Measurements from ENCODE around the gene MPP4. TPM values are rescaled to one million over a fixed set of nuclear protein-coding genes. Genes with fewer than 3 reads are reported as not detected.

MPP4 gene
- total and polyA plus RNA-seq, 7 donors, result 0.06 to 0.34 (median 0.17) TPM; not detected in 2

DNA sequence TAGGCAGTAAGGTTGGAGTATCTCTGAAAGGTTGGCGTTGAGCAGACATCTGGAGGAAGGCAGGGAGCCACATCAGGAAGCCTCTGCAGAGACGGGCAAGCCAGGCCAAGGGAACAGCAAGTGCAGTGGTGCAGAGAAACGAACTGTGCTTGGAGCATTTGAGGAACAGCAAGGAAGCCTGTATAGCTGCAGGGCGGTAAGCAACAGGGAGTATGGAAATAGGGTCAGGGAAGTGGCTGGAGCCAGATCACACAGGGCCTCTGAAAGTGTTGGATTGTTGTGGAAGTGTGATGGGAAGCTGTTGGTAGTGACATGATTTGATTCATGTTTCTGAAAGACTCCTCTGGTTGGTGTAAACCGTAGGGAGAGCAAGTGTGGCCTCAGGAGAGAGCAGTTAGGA, 41.7 kb downstream of the MPP4 start:
- WGBS, 3 donors, result 74 to 78% (median 76%) methylated on average over 5 of the region's 5 CpGs
- DNase-seq, result no peak
- Histone ChIP-seq H3K4me3 (no peak overlapping the region), H3K4me1 (no peaks in the 10 kb centered on the region), H3K27ac (no peak overlapping the region), H3K27me3 (ENCODE audit: insufficient read depth in 3 of 3, low read length in 2 of 3) (no peaks in the 10 kb centered on the region), H3K9me3 (no peaks in the 10 kb centered on the region), H3K36me3 (ENCODE audit: insufficient read depth in 1 of 2, low read depth in 1 of 2) (no peaks in the 10 kb centered on the region)
- intact Hi-C loops (cut with DNase I), result no loop called here
- TF ChIP-seq, protein P1, sequence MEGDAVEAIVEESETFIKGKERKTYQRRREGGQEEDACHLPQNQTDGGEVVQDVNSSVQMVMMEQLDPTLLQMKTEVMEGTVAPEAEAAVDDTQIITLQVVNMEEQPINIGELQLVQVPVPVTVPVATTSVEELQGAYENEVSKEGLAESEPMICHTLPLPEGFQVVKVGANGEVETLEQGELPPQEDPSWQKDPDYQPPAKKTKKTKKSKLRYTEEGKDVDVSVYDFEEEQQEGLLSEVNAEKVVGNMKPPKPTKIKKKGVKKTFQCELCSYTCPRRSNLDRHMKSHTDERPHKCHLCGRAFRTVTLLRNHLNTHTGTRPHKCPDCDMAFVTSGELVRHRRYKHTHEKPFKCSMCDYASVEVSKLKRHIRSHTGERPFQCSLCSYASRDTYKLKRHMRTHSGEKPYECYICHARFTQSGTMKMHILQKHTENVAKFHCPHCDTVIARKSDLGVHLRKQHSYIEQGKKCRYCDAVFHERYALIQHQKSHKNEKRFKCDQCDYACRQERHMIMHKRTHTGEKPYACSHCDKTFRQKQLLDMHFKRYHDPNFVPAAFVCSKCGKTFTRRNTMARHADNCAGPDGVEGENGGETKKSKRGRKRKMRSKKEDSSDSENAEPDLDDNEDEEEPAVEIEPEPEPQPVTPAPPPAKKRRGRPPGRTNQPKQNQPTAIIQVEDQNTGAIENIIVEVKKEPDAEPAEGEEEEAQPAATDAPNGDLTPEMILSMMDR (IDR thresholded peaks at IDR 0.05), result no peak
- ATAC-seq, result no peak

GRCh38 chr2:201656102-201656501, 42.3 kb downstream of the MPP4 start:
- TF ChIP-seq, protein P1 (IDR thresholded peaks at IDR 0.05), result no peak
- H3K27me3 ChIP-seq (ENCODE audit: insufficient read depth in 3 of 3, low read length in 2 of 3), result no peaks in the 10 kb centered on the region
- no peaks in the 10 kb centered on the region for H3K4me1 ChIP-seq
- DNase-seq (no peak), ATAC-seq (no peak)
- H3K4me3 ChIP-seq, result no peak overlapping the region
- intact Hi-C loops (cut with DNase I), result no loop called here
- WGBS, 3 donors, result 93 to 96% (median 94%) methylated on average over 11 of the region's 11 CpGs
- no peaks in the 10 kb centered on the region for H3K36me3 ChIP-seq (ENCODE audit: insufficient read depth in 1 of 2, low read depth in 1 of 2)
- no peak overlapping the region for H3K27ac ChIP-seq
- no peaks in the 10 kb centered on the region for H3K9me3 ChIP-seq

- 75 to 78% (median 75%) methylated on average over 5 of the region's 5 CpGs for WGBS, 3 donors
- ATAC-seq (no peak), DNase-seq (no peak)
- intact Hi-C loops (cut with DNase I), result no loop called here
- Histone ChIP-seq H3K36me3 (ENCODE audit: insufficient read depth in 1 of 2, low read depth in 1 of 2) (no peaks in the 10 kb centered on the region), H3K27me3 (ENCODE audit: insufficient read depth in 3 of 3, low read length in 2 of 3) (no peaks in the 10 kb centered on the region), H3K9me3 (no peaks in the 10 kb centered on the region), H3K27ac (no peak overlapping the region), H3K4me1 (no peaks in the 10 kb centered on the region), H3K4me3 (no peak overlapping the region)
- TF ChIP-seq, protein P1 (IDR thresholded peaks at IDR 0.05), result no peak
Measured at GRCh38 chr2:201654616-201655384, 43.6 kb downstream of the MPP4 start.

- no peaks in the 10 kb centered on the region for H3K27me3 ChIP-seq (ENCODE audit: insufficient read depth in 3 of 3, low read length in 2 of 3)
- TF ChIP-seq, protein P1 (IDR thresholded peaks at IDR 0.05), result no peak
- no peaks in the 10 kb centered on the region for H3K4me1 ChIP-seq
- H3K4me3 ChIP-seq, result no peak overlapping the region
- WGBS, 3 donors, result 82 to 86% (median 85%) methylated on average over 6 of the region's 6 CpGs
- peak overlapping the region; percentile 34 for H3K27ac ChIP-seq
- ATAC-seq (no peak), DNase-seq (no peak)
- no peaks in the 10 kb centered on the region for H3K9me3 ChIP-seq
- intact Hi-C loops (cut with DNase I), result no loop called here
- no peaks in the 10 kb centered on the region for H3K36me3 ChIP-seq (ENCODE audit: insufficient read depth in 1 of 2, low read depth in 1 of 2)
Measured at GRCh38 chr2:201653221-201653620, 45.2 kb downstream of the MPP4 start.

All from psoas muscle (tissue), 8 donors.